ENCODE results near the gene FAM221B. TPM values are rescaled to one million over a fixed set of nuclear protein-coding genes. Genes with fewer than 3 reads are reported as not detected.

The FAM221B gene
- total RNA-seq, 4 donors from 2014 or later, result not detected

- DNase-seq (ENCODE audit: low spot score in 2 of 2), result peak in 1 of 2 donors; percentile 71
- H3K27me3 ChIP-seq, result no peaks in the 10 kb centered on the region
- no peaks in the 10 kb centered on the region for H3K9me3 ChIP-seq
- no peak for TF ChIP-seq EP300 (IDR thresholded peaks at IDR 0.05)
- no peak for TF ChIP-seq POLR2AphosphoS5 (IDR thresholded peaks at IDR 0.05)
- TF ChIP-seq CTCF (IDR thresholded peaks at IDR 0.05), result no peak
- TF ChIP-seq POLR2A (IDR thresholded peaks at IDR 0.05), result no peak
- H3K4me1 ChIP-seq, result peaks cover 32% of the 10 kb centered on the region
- 19% methylated on average over 16 of the region's 64 CpGs for WGBS
- H3K36me3 ChIP-seq, result no peaks in the 10 kb centered on the region
- peak within 1 kb of the TSS; percentile 70 for H3K27ac ChIP-seq
- peak within 1 kb of the TSS; percentile 54 for H3K4me3 ChIP-seq
These were observed 37.1 kb downstream of the FAM221B start, which contains the start of gene NPR2 for GRCh38 chr9:35791297-35791921. TSS of gene NPR2 (plus strand) at chr9:35791591. CDS start at chr9:35792409, 818 bp downstream.

DNA sequence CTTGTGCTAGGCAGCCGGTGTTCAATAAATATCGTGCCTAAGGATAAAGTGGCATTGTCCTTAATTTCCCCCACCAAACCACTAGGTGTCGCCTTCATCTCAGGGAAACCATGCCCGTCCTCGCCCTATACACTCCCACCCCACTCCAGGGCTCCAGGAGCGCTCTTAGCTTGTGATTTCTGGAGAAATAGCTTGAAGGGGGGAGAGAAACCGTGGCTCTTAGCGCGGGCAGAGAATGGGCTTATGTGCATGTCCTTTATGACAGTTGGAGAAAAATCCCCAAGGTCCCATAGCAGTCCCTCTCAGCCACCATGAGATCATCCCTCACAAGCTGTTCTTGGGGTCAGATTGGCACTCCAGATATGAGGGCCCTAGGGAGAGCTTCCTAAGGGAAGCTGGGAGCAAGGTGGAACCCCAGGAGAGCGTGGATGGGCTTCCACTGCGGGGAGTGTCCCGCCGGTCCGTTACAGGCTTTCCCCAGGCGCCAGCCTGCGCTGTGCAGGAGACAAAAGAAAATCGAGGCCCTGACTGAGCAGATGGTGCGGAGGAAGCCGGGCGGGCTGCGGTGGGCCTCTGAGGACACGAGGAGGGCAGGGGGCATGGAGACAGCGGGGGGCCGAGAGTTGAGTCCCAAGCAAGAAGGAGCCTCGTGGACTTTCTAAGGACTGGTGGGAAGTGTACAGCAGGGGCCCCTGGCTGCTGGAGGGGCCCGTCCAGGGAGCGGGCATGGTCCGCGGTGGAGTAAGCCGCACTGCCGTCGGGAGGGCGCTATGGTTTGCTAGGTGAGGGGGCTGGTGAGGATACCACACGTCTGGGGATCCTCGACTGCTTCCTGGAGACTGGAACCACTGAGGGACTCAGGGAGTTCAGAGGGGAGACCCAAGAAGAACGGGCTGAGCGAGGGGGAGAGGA, 37.9 kb downstream of the FAM221B start:
- Histone ChIP-seq H3K9me3 (no peaks in the 10 kb centered on the region), H3K27ac (peak overlapping the region; percentile 70), H3K27me3 (no peaks in the 10 kb centered on the region), H3K4me3 (peak overlapping the region; percentile 54), H3K36me3 (no peaks in the 10 kb centered on the region), H3K4me1 (peaks cover 32% of the 10 kb centered on the region)
- WGBS, result 46% methylated on average over 30 of the region's 37 CpGs
- DNase-seq (ENCODE audit: low spot score in 2 of 2), result peak; percentile 83 to 89
- no peak for TF ChIP-seq POLR2AphosphoS5 (IDR thresholded peaks at IDR 0.05)
- no peak for TF ChIP-seq POLR2A (IDR thresholded peaks at IDR 0.05)
- no peak for TF ChIP-seq EP300 (IDR thresholded peaks at IDR 0.05)
- TF ChIP-seq CTCF (IDR thresholded peaks at IDR 0.05), result peak; percentile 70 to 89

DNA sequence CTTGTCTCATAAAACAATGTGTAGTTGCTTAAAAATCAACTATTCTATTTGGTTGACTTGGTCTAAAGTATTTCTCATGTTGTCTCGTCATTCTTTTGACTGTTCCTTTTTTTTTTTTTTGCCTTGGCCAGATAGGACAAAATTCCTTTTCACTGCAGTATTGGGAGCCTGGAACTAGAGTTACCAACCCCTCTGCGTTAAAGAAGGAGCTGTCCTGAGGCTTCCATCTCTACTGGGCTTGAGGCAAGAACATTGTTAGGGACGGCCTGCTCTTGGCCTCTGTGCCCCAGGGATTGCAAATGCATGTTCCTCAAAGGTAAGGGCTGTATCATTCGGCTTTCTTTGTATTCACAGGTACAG, 38.5 kb downstream of the FAM221B start:
- H3K27ac ChIP-seq, result no peak overlapping the region
- WGBS, result 27% methylated on average over 4 of the region's 4 CpGs
- H3K4me1 ChIP-seq, result peaks cover 32% of the 10 kb centered on the region
- no peaks in the 10 kb centered on the region for H3K36me3 ChIP-seq
- TF ChIP-seq POLR2A (IDR thresholded peaks at IDR 0.05) (no peak), EP300 (IDR thresholded peaks at IDR 0.05) (no peak), CTCF (IDR thresholded peaks at IDR 0.05) (no peak), POLR2AphosphoS5 (IDR thresholded peaks at IDR 0.05) (no peak)
- no peak overlapping the region for H3K4me3 ChIP-seq
- H3K27me3 ChIP-seq, result no peaks in the 10 kb centered on the region
- no peaks in the 10 kb centered on the region for H3K9me3 ChIP-seq
- no peak for DNase-seq (ENCODE audit: low spot score in 2 of 2)

DNA sequence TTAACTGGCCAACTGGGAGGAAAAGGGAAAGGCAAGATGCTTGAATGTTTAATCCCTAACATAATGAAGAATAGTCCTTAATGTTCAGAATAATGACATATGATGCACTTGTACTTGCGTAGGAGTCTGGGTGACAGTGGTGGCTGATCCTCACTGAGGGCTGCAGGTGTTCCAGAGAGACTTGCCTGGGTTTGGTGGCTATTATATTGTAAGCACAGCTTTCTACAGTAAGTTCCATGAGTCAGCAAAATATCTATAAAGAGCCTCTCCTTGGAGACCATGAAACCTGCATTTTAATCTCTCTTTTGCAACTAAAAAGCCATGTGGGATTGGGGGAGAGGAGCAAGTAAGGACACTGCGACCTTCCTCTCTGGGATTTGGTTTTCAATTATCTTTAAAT, 39.0 kb downstream of the FAM221B start:
- peaks cover 32% of the 10 kb centered on the region for H3K4me1 ChIP-seq
- H3K4me3 ChIP-seq, result no peak overlapping the region

More for the DNA sequence above, 39.0 kb downstream of the FAM221B start:
- H3K27me3 ChIP-seq, result no peaks in the 10 kb centered on the region
- H3K9me3 ChIP-seq, result no peaks in the 10 kb centered on the region
- no peak overlapping the region for H3K27ac ChIP-seq
- 95% methylated on average over 2 of the region's 2 CpGs for WGBS
- no peaks in the 10 kb centered on the region for H3K36me3 ChIP-seq
- TF ChIP-seq POLR2A (IDR thresholded peaks at IDR 0.05) (no peak), EP300 (IDR thresholded peaks at IDR 0.05) (no peak), POLR2AphosphoS5 (IDR thresholded peaks at IDR 0.05) (no peak), CTCF (IDR thresholded peaks at IDR 0.05) (no peak)
- no peak for DNase-seq (ENCODE audit: low spot score in 2 of 2)
